Measurements from ENCODE around the gene FAM163B. TPM values are rescaled to one million over a fixed set of nuclear protein-coding genes. Genes with fewer than 3 reads are reported as not detected.

Gene FAM163B
- total RNA-seq, 1 donor from 2014 or later = not detected

DNA sequence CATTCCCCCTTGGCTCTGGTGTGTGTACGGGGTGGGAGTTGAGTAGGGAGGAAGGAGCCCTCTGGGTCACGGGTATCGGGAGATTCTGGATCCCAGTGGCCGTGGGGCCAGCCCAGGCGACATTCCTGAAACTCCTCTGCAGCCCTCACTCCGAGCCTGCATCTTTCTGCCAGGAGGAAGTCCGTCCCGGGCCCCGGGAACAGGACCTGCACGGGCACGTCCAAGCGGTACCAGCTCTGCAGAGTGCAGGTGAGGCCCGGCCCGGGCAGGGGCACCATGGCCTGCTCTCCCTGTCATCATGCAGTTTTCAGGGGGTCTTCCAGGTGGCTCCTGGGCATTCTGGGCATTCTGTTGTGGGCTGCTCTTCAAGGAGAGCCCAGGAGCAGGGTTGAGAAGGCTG lies 71.0 kb downstream of the FAM163B start:
- DNase-seq (no peak), ATAC-seq (ENCODE audit: low read depth) (no peak)
- CTCF ChIA-PET = no interaction called here
- Mint-ChIP-seq H3K9me3 (no peaks in the 10 kb centered on the region), H3K27me3 (peaks cover 26% of the 10 kb centered on the region), H3K4me3 (no peak overlapping the region), H3K4me1 (peaks cover 20% of the 10 kb centered on the region), H3K36me3 (ENCODE audit: low read depth) (no peaks in the 10 kb centered on the region), H3K27ac (no peak overlapping the region)
- intact Hi-C loops (cut with micrococcal nuclease) = no loop called here
- POLR2A ChIA-PET = no interaction called here
- TF ChIP-seq, protein P1, sequence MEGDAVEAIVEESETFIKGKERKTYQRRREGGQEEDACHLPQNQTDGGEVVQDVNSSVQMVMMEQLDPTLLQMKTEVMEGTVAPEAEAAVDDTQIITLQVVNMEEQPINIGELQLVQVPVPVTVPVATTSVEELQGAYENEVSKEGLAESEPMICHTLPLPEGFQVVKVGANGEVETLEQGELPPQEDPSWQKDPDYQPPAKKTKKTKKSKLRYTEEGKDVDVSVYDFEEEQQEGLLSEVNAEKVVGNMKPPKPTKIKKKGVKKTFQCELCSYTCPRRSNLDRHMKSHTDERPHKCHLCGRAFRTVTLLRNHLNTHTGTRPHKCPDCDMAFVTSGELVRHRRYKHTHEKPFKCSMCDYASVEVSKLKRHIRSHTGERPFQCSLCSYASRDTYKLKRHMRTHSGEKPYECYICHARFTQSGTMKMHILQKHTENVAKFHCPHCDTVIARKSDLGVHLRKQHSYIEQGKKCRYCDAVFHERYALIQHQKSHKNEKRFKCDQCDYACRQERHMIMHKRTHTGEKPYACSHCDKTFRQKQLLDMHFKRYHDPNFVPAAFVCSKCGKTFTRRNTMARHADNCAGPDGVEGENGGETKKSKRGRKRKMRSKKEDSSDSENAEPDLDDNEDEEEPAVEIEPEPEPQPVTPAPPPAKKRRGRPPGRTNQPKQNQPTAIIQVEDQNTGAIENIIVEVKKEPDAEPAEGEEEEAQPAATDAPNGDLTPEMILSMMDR (IDR thresholded peaks at IDR 0.05) = no peak

- Mint-ChIP-seq H3K9me3 (no peaks in the 10 kb centered on the region), H3K36me3 (ENCODE audit: low read depth) (no peaks in the 10 kb centered on the region), H3K27me3 (peaks cover 34% of the 10 kb centered on the region), H3K4me3 (no peak overlapping the region), H3K4me1 (peaks cover 26% of the 10 kb centered on the region), H3K27ac (no peak overlapping the region)
- intact Hi-C loops (cut with micrococcal nuclease) = no loop called here
- POLR2A ChIA-PET = no interaction called here
- CTCF ChIA-PET = no interaction called here
- ATAC-seq (ENCODE audit: low read depth) (no peak), DNase-seq (no peak)
- TF ChIP-seq, protein P1 (IDR thresholded peaks at IDR 0.05) = no peak
These were observed 71.9 kb downstream of the FAM163B start for GRCh38 chr9:133537257-133537656.

DNA sequence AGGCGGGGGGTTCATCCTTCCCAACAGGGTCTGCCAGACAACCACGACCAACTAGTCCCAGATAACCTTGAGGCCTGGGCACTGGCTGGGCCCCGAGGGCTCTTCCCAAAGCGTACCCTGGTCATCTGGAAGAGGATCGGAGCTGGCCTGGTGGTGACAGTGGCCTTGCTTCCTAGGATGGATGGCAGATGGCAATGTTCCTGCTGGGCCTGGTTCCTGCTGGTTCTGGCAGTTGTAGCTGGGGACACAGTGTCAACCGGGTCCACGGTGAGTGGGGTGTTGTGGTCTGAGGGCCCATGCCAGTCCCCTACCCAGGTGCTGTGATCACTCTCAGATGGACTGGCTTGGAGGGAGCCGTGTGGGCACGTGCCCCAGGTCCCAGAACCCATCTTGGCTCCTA lies 72.7 kb downstream of the FAM163B start:
- no peaks in the 10 kb centered on the region for H3K9me3 Mint-ChIP-seq
- POLR2A ChIA-PET = no interaction called here
- DNase-seq (no peak), ATAC-seq (ENCODE audit: low read depth) (no peak)
- no peak overlapping the region for H3K27ac Mint-ChIP-seq
- peaks cover 37% of the 10 kb centered on the region for H3K27me3 Mint-ChIP-seq
- CTCF ChIA-PET = no interaction called here
- H3K36me3 Mint-ChIP-seq (ENCODE audit: low read depth) = no peaks in the 10 kb centered on the region
- H3K4me3 Mint-ChIP-seq = no peak overlapping the region
- intact Hi-C loops (cut with micrococcal nuclease) = no loop called here
- peaks cover 26% of the 10 kb centered on the region for H3K4me1 Mint-ChIP-seq
- TF ChIP-seq, protein P1 (IDR thresholded peaks at IDR 0.05) = no peak

DNA sequence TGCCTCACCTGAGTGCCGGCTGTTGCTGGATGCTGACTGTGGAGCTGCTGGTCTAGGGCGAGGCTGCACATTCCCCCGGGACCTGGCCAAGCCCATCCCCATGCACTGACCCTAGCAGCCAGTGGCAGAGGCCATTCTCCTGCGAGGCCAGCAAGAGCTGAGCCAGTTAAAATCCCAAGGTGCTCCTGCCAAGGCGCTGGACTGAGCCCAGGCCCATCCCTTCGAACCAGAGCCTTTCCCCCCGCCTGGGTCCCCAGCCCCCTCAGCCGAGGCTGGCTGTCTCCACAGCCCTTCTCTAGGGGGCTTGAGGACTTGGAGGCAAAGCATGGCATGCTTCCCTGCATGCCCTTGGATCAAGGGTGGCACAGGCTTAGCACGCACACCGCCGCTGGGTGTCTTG lies 73.1 kb downstream of the FAM163B start:
- H3K9me3 Mint-ChIP-seq = no peaks in the 10 kb centered on the region
- H3K4me1 Mint-ChIP-seq = peaks cover 26% of the 10 kb centered on the region
- intact Hi-C loops (cut with micrococcal nuclease) = no loop called here
- ATAC-seq (ENCODE audit: low read depth) = no peak
- peaks cover 37% of the 10 kb centered on the region for H3K27me3 Mint-ChIP-seq
- TF ChIP-seq, protein P1 (IDR thresholded peaks at IDR 0.05) = no peak
- H3K36me3 Mint-ChIP-seq (ENCODE audit: low read depth) = no peaks in the 10 kb centered on the region
- no peak overlapping the region for H3K4me3 Mint-ChIP-seq
- ChIA-PET POLR2A (no interaction called here), CTCF (no interaction called here)
- H3K27ac Mint-ChIP-seq = no peak overlapping the region
- DNase-seq = no peak

DNA sequence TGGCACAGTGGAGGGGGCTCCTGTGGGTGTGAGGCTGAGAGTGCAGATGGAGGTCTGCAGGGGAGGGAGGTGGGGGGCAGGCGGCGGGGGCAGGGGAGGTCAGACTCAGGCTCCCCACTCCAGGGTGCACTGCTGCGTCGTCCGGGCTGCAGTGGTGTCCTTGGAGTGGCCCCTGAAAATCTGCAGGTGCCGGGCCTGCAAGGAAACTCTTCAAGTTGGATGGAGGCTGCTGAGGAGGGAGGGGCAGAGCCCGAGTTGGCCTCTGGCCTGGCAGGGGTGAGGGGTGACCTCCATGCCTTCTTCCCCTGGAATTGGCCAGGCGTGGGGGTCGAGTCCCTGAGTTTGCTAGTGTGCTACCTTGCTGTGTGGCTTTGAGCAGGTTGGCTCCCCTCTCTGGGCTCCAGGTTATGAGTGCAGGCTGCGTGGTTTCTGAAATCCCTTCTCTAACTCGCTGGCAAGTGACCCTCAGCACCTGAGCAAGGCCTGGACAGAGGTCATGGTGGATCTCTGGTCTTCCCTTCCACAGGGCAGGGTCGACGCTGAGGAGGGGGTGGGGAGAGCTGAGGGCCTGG lies 73.8 kb downstream of the FAM163B start:
- Mint-ChIP-seq H3K27ac (no peak overlapping the region), H3K9me3 (no peaks in the 10 kb centered on the region), H3K4me1 (peaks cover 23% of the 10 kb centered on the region), H3K4me3 (no peak overlapping the region), H3K27me3 (peaks cover 40% of the 10 kb centered on the region), H3K36me3 (ENCODE audit: low read depth) (no peaks in the 10 kb centered on the region)
- CTCF ChIA-PET = no interaction called here
- no peak for ATAC-seq (ENCODE audit: low read depth)
- DNase-seq = no peak
- TF ChIP-seq, protein P1 (IDR thresholded peaks at IDR 0.05) = no peak
- POLR2A ChIA-PET = no interaction called here
- intact Hi-C loops (cut with micrococcal nuclease) = no loop called here

Data from activated B cell treated with CpG ODN at 0.5 μM for 24 hours (primary cell).